HG03135 (cell line): ENCODE results near the gene TMCC2.

Experiments used
- ATAC-seq: cut with Tn5 transposase; IDR thresholded peaks from one replicate; pipeline ENCODE4 v1.9.1; 2021; ENCODE audit warnings: mild to moderate bottlenecking, moderate library complexity; ENCODE audit not compliant: unreplicated experiment

The TMCC2 gene

GRCh38 chr1:205301842-205302588, 74.3 kb downstream of the TMCC2 start:
- ATAC-seq: no peak

GRCh38 chr1:205303247-205303888, 75.6 kb downstream of the TMCC2 start:
- ATAC-seq: no peak

GRCh38 chr1:205304046-205304694, 76.4 kb downstream of the TMCC2 start:
- ATAC-seq: no peak

- no peak for ATAC-seq
Measured at GRCh38 chr1:205304695-205305070, 76.9 kb downstream of the TMCC2 start.

- no peak for ATAC-seq
Measured at GRCh38 chr1:205306929-205307566, 79.3 kb downstream of the TMCC2 start.

- no peak for ATAC-seq
Measured at GRCh38 chr1:205309741-205310140, 82.0 kb downstream of the TMCC2 start.

GRCh38 chr1:205310976-205311704, 83.4 kb downstream of the TMCC2 start:
- no peak for ATAC-seq

GRCh38 chr1:205312866-205313562, 85.3 kb downstream of the TMCC2 start:
- no peak for ATAC-seq

GRCh38 chr1:205313563-205314308, 86.0 kb downstream of the TMCC2 start:
- no peak for ATAC-seq

- no peak for ATAC-seq
Measured at GRCh38 chr1:205315008-205315618, 87.4 kb downstream of the TMCC2 start.

- ATAC-seq: no peak
Measured at GRCh38 chr1:205316161-205316566, 88.4 kb downstream of the TMCC2 start.

- ATAC-seq: no peak
Measured at GRCh38 chr1:205317311-205317917, 89.7 kb downstream of the TMCC2 start.

GRCh38 chr1:205318231-205318991, 90.7 kb downstream of the TMCC2 start:
- ATAC-seq: no peak

GRCh38 chr1:205319081-205320018, 91.6 kb downstream of the TMCC2 start:
- no peak for ATAC-seq

GRCh38 chr1:205321162-205321958, 93.6 kb downstream of the TMCC2 start, which contains the start of gene NUAK2:
Gene NUAK2 (minus strand): TSS chr1:205321745. CDS start chr1:205321628, 117 bp downstream.
- ATAC-seq: no peak

- no peak for ATAC-seq
Measured at GRCh38 chr1:205321959-205322283, 94.2 kb downstream of the TMCC2 start.
